Body of pancreas (tissue), 4 donors: Measurements from ENCODE around the gene WARS2. TPM values are rescaled to one million over a fixed set of nuclear protein-coding genes. Genes with fewer than 3 reads are reported as not detected.

Experiments used
- ATAC-seq: fragments of 150-250 bp; one replicate; pipeline ENCODE4 v1.9.1; 2016
- DNase-seq, 4 donors: peaks; one replicate each; pipeline ENCODE4 v3.0.0-alpha.2; 2019
- H3K27ac ChIP-seq, 4 donors: fragments of 200-600 bp; sonication (generic); 1 replicate in 3 of 4; 2 replicates in 1 of 4; pipeline versions ENCODE4 v1.5.1 to v1.6.1; 2016 to 2019; ENCODE audit warnings: mild to moderate bottlenecking in 1 of 4, mixed read lengths in 1 of 4, moderate library complexity in 1 of 4
- H3K27me3 ChIP-seq, 2 donors: fragments of 200-600 bp; sonication (generic); one replicate each; pipeline ENCODE4 v1.6.0; 2016; ENCODE audit warnings: mild to moderate bottlenecking in 1 of 2
- H3K36me3 ChIP-seq, 2 donors: fragments of 200-600 bp; sonication (generic); replicated peaks in 1 of 2; 2 replicates each; pipeline ENCODE4 v1.5.1; 2016; ENCODE audit warnings: low read depth in 2 of 2; ENCODE audit not compliant: insufficient read depth in 1 of 2
- H3K4me1 ChIP-seq: fragments of 200-600 bp; sonication (generic); one replicate; pipeline ENCODE4 v1.6.0; 2016
- H3K4me3 ChIP-seq, 2 donors: fragments of 200-600 bp; sonication (generic); 1 replicate in 1 of 2; 2 replicates in 1 of 2; pipeline ENCODE4 v1.5.1; 2016 to 2019
- H3K9me3 ChIP-seq, 3 donors: fragments of 200-600 bp; sonication (generic); 1 replicate in 2 of 3; 2 replicates in 1 of 3; pipeline ENCODE4 v1.5.1; 2016
- POLR2A ChIP-seq, 3 donors: fragments of 450-650 bp; IDR thresholded peaks; one replicate each; pipeline ENCODE4 v1.6.1; 2016; ENCODE audit warnings: antibody characterized with exemption in 3 of 3, mild to moderate bottlenecking in 2 of 3
- WGBS, 2 donors: methylation state at CpG; one replicate each; pipeline ENCODE4 v1.1.5; 2017; 5-methylcytosine and 5-hydroxymethylcytosine counted together
- intact Hi-C: fragments of 100-400 bp; cut with DNase I; formaldehyde crosslinking; loops from one replicate; pipeline ENCODE4 v1.15.1; 2023
- total RNA-seq, 2 donors: library from RNA; depleted of rRNA; stranded (reverse); fragments of >200 nt; gene quantifications; one replicate each; pipeline ENCODE4 v1.1.0, GENCODE V29; 2016
- TF ChIP-seq, protein P1 (sequence below), 7 experiments: fragments of 450-650 bp in 4 of 7; fragments of 200-600 bp in 3 of 7; sonication (generic) in 3 of 7; IDR thresholded peaks; one replicate each; pipeline ENCODE4 v1.5.1; 2016 to 2019; ENCODE audit warnings: antibody characterized with exemption in 7 of 7

Gene WARS2
- total RNA-seq, 2 donors from 2014 or later, result 4.9 to 11.7 TPM

- DNase-seq, result no peak
- intact Hi-C loops, result no loop called here
- no peak for ATAC-seq
These were observed 70.8 kb downstream of the WARS2 start for GRCh38 chr1:119069682-119070081.

DNA sequence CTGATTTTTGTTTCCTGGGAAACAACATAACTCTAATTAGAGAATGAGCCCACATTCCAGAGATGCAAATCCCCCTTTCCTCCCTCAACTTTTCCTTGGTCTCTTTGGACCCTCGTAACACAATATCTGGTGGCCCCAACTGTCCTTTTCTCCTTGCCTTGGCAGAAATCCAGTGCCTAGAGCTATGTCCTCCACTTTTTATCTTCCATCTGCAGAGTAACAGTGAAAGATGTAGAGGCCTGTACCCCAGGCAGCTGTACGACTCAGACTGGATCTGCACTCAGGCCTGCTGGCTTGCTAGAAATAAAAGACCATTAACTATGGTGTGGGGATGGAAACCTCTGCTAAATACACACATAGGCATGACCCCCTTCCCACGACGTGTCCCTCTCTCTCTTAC lies 72.0 kb downstream of the WARS2 start:
- WGBS, 2 donors, result 86 to 92% methylated on average over 4 of the region's 4 CpGs

More at GRCh38 chr1:119069682-119070081, 70.8 kb downstream of the WARS2 start:
- Histone ChIP-seq H3K4me3 (no peak overlapping the region), H3K9me3 (no peaks in the 10 kb centered on the region), H3K27me3 (no peaks in the 10 kb centered on the region), H3K4me1 (no peaks in the 10 kb centered on the region), H3K27ac (no peak overlapping the region), H3K36me3 (no peaks in the 10 kb centered on the region)
- WGBS, 2 donors, result 75 to 95% methylated on average over 5 of the region's 5 CpGs
- TF ChIP-seq POLR2A (IDR thresholded peaks at IDR 0.05), result no peak
- TF ChIP-seq, protein P1, sequence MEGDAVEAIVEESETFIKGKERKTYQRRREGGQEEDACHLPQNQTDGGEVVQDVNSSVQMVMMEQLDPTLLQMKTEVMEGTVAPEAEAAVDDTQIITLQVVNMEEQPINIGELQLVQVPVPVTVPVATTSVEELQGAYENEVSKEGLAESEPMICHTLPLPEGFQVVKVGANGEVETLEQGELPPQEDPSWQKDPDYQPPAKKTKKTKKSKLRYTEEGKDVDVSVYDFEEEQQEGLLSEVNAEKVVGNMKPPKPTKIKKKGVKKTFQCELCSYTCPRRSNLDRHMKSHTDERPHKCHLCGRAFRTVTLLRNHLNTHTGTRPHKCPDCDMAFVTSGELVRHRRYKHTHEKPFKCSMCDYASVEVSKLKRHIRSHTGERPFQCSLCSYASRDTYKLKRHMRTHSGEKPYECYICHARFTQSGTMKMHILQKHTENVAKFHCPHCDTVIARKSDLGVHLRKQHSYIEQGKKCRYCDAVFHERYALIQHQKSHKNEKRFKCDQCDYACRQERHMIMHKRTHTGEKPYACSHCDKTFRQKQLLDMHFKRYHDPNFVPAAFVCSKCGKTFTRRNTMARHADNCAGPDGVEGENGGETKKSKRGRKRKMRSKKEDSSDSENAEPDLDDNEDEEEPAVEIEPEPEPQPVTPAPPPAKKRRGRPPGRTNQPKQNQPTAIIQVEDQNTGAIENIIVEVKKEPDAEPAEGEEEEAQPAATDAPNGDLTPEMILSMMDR (IDR thresholded peaks at IDR 0.05), result no peak

DNA sequence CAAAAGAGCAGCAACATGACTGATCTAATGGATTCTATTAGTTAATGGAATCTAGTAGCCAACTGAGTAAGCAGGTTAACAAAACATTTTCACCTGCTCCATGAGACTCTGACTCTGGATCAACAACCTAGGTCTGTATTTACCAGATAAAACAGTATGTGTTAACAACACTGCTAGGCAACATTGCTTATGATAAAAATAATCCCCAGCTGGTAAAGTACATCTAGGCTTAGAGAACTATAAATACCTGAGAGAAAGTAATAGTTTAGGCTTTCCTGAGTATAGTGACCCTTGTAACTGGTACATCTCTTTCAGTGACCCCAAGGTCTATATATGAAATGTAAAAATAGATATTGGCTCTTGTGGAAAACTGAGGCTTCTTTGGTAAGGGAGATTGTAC lies 78.8 kb downstream of the WARS2 start:
- no peak for ATAC-seq
- H3K4me3 ChIP-seq, result no peak overlapping the region
- H3K27ac ChIP-seq, result no peak overlapping the region
- intact Hi-C loops, result no loop called here
- TF ChIP-seq POLR2A (IDR thresholded peaks at IDR 0.05), result no peak
- TF ChIP-seq, protein P1 (IDR thresholded peaks at IDR 0.05), result no peak
- H3K27me3 ChIP-seq, result no peaks in the 10 kb centered on the region
- no peaks in the 10 kb centered on the region for H3K9me3 ChIP-seq
- DNase-seq, result no peak
- H3K36me3 ChIP-seq, result no peaks in the 10 kb centered on the region
- H3K4me1 ChIP-seq, result no peaks in the 10 kb centered on the region

More for the DNA sequence above, 72.0 kb downstream of the WARS2 start:
- intact Hi-C loops, result no loop called here
- no peak for ATAC-seq
- TF ChIP-seq, protein P1 (IDR thresholded peaks at IDR 0.05), result no peak
- no peak for TF ChIP-seq POLR2A (IDR thresholded peaks at IDR 0.05)
- Histone ChIP-seq H3K9me3 (no peaks in the 10 kb centered on the region), H3K4me1 (no peaks in the 10 kb centered on the region), H3K27me3 (no peaks in the 10 kb centered on the region), H3K4me3 (no peak overlapping the region), H3K36me3 (no peaks in the 10 kb centered on the region), H3K27ac (no peak overlapping the region)
- DNase-seq, result no peak

GRCh38 chr1:119055568-119055967 lies 84.9 kb downstream of the WARS2 start:
- no peaks in the 10 kb centered on the region for H3K4me1 ChIP-seq
- WGBS, 2 donors, result 95 to 98% methylated on average over 2 of the region's 2 CpGs
- H3K4me3 ChIP-seq, result no peak overlapping the region
- TF ChIP-seq POLR2A (IDR thresholded peaks at IDR 0.05), result no peak
- TF ChIP-seq, protein P1 (IDR thresholded peaks at IDR 0.05), result no peak
- no peaks in the 10 kb centered on the region for H3K9me3 ChIP-seq
- intact Hi-C loops, result no loop called here
- H3K27me3 ChIP-seq, result no peaks in the 10 kb centered on the region
- H3K27ac ChIP-seq, result no peak overlapping the region
- no peak for DNase-seq
- no peaks in the 10 kb centered on the region for H3K36me3 ChIP-seq
- ATAC-seq, result no peak

DNA sequence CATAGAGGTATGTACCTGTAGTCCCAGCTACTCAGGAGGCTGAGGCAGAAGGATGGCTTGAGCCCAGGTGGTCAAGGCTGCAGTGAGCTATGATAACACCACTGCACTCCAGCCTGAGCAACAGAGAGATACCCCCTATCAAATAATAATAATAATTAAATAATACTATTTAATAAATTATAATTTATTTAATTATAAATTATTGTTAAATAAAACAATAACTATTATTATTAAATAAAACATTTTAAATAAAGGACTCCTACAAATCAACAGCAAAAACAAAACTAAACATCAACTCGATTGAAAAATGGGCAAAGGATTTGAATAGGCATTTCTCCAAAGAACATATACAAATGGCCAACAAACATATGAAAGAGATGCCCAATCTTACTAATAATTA lies 86.5 kb downstream of the WARS2 start:
- Histone ChIP-seq H3K36me3 (no peaks in the 10 kb centered on the region), H3K4me1 (no peaks in the 10 kb centered on the region), H3K27ac (no peak overlapping the region), H3K27me3 (no peaks in the 10 kb centered on the region), H3K9me3 (no peaks in the 10 kb centered on the region), H3K4me3 (no peak overlapping the region)
- WGBS, 2 donors, result 90 to 100% methylated on average over 1 of the region's 1 CpG
- TF ChIP-seq, protein P1 (IDR thresholded peaks at IDR 0.05), result no peak
- no peak for TF ChIP-seq POLR2A (IDR thresholded peaks at IDR 0.05)
- no peak for ATAC-seq
- intact Hi-C loops, result no loop called here
- no peak for DNase-seq
